ENCODE data around the gene SAMD11.

SAMD11 gene

GRCh38 chr1:914131-914890 is 9.4 kb upstream of the SAMD11 start:
- H3K4me1 ChIP-seq: peaks cover 25 to 94% (median 71%) of the 10 kb centered on the region in 10 experiments
- H3K36me3 ChIP-seq: no peaks in the 10 kb centered on the region
- H3K27ac ChIP-seq: no peak overlapping the region
- H3K4me3 ChIP-seq: no peak overlapping the region
- H3K4me2 ChIP-seq: peak overlapping the region in 9 of 11 experiments; percentile 72 to 97 (median 90); a peak in 17 of 22 replicates
- TF ChIP-seq Cebpa-rat (IDR thresholded peaks at IDR 0.05): no peak
- H3K27me3 ChIP-seq: peaks cover 0 to 94% (median 0%) of the 10 kb centered on the region in 11 experiments; a peak in 9 of 22 replicates
- H3K9me3 ChIP-seq (replicated peaks in 1 of 11): no peaks in the 10 kb centered on the region
- H4K20me1 ChIP-seq: peaks cover 0 to 82% (median 23%) of the 10 kb centered on the region in 11 experiments; a peak in 15 of 22 replicates
- H3K9ac ChIP-seq: no peak overlapping the region; a peak in 1 of 22 replicates

- H3K4me1 ChIP-seq: peaks cover 25 to 97% (median 77%) of the 10 kb centered on the region in 10 experiments
- H3K9me3 ChIP-seq (replicated peaks in 1 of 11): no peaks in the 10 kb centered on the region
- no peak for TF ChIP-seq Cebpa-rat (IDR thresholded peaks at IDR 0.05)
- H3K4me2 ChIP-seq: peak overlapping the region in 8 of 11 experiments; percentile 23 to 97 (median 90); a peak in 14 of 22 replicates
- peaks cover 0 to 87% (median 28%) of the 10 kb centered on the region in 11 experiments; a peak in 15 of 22 replicates for H4K20me1 ChIP-seq
- no peaks in the 10 kb centered on the region for H3K36me3 ChIP-seq
- no peak overlapping the region for H3K9ac ChIP-seq
- no peak overlapping the region for H3K27ac ChIP-seq
- H3K27me3 ChIP-seq: peaks cover 0 to 99% (median 0%) of the 10 kb centered on the region in 11 experiments; a peak in 9 of 22 replicates
- H3K4me3 ChIP-seq: no peak overlapping the region
Measured at GRCh38 chr1:914891-915280, 8.8 kb upstream of the SAMD11 start.

GRCh38 chr1:915295-916172 is 8.2 kb upstream of the SAMD11 start:
- Histone ChIP-seq H3K4me1 (peaks cover 23 to 98% (median 77%) of the 10 kb centered on the region in 10 experiments), H3K36me3 (no peaks in the 10 kb centered on the region), H3K9ac (no peak overlapping the region), H3K4me2 (peak overlapping the region in 7 of 11 experiments; percentile 23 to 97 (median 89); a peak in 13 of 22 replicates), H3K9me3 (replicated peaks in 1 of 11) (no peaks in the 10 kb centered on the region), H3K4me3 (no peak overlapping the region), H3K27ac (no peak overlapping the region), H3K27me3 (peaks cover 0 to 100% (median 0%) of the 10 kb centered on the region in 11 experiments; a peak in 9 of 22 replicates), H4K20me1 (peaks cover 0 to 91% (median 28%) of the 10 kb centered on the region in 11 experiments; a peak in 15 of 22 replicates)
- TF ChIP-seq Cebpa-rat (IDR thresholded peaks at IDR 0.05): no peak

GRCh38 chr1:916173-917075 is 7.3 kb upstream of the SAMD11 start:
- no peak overlapping the region for H3K9ac ChIP-seq
- H3K4me3 ChIP-seq: no peak overlapping the region
- no peak overlapping the region for H3K27ac ChIP-seq
- H3K4me1 ChIP-seq: peaks cover 23 to 98% (median 77%) of the 10 kb centered on the region in 10 experiments
- peaks cover 0 to 100% (median under 1%) of the 10 kb centered on the region in 11 experiments; a peak in 11 of 22 replicates for H3K27me3 ChIP-seq
- H3K36me3 ChIP-seq: no peaks in the 10 kb centered on the region
- H4K20me1 ChIP-seq: peaks cover 0 to 91% (median 24%) of the 10 kb centered on the region in 11 experiments; a peak in 14 of 22 replicates
- TF ChIP-seq Cebpa-rat (IDR thresholded peaks at IDR 0.05): no peak
- H3K4me2 ChIP-seq: peak overlapping the region in 6 of 11 experiments; percentile 3 to 100 (median 54); a peak in 6 of 22 replicates
- H3K9me3 ChIP-seq (replicated peaks in 1 of 11): no peaks in the 10 kb centered on the region

GRCh38 chr1:917076-917459 is 6.7 kb upstream of the SAMD11 start:
- Histone ChIP-seq H3K4me3 (no peak overlapping the region), H3K4me1 (peaks cover 29 to 98% (median 77%) of the 10 kb centered on the region in 10 experiments), H3K36me3 (no peaks in the 10 kb centered on the region), H3K27ac (no peak overlapping the region), H3K27me3 (peaks cover 4 to 100% (median 7%) of the 10 kb centered on the region in 11 experiments; a peak in 21 of 22 replicates), H4K20me1 (peaks cover 0 to 91% (median 26%) of the 10 kb centered on the region in 11 experiments; a peak in 15 of 22 replicates), H3K9me3 (replicated peaks in 1 of 11) (no peaks in the 10 kb centered on the region), H3K9ac (no peak overlapping the region), H3K4me2 (peak overlapping the region in 5 of 11 experiments; percentile 3 to 100 (median 16); a peak in 4 of 22 replicates)
- TF ChIP-seq Cebpa-rat (IDR thresholded peaks at IDR 0.05): no peak

GRCh38 chr1:917466-918091 is 6.1 kb upstream of the SAMD11 start:
- peaks cover 9 to 100% (median 12%) of the 10 kb centered on the region in 11 experiments for H3K27me3 ChIP-seq
- no peaks in the 10 kb centered on the region for H3K9me3 ChIP-seq (replicated peaks in 1 of 11)

GRCh38 chr1:918353-918752 is 5.4 kb upstream of the SAMD11 start:
- peak overlapping the region in 5 of 11 experiments; percentile 99 to 100 (median 99); a peak in 10 of 22 replicates for H3K4me2 ChIP-seq
- H3K9me3 ChIP-seq (replicated peaks in 1 of 11): no peaks in the 10 kb centered on the region
- no peak for TF ChIP-seq Cebpa-rat (IDR thresholded peaks at IDR 0.05)
- H3K36me3 ChIP-seq: no peaks in the 10 kb centered on the region
- H3K27ac ChIP-seq: no peak overlapping the region
- peaks cover 0 to 92% (median 34%) of the 10 kb centered on the region in 11 experiments; a peak in 17 of 22 replicates for H4K20me1 ChIP-seq
- H3K27me3 ChIP-seq: peaks cover 17 to 100% (median 20%) of the 10 kb centered on the region in 11 experiments
- H3K9ac ChIP-seq: no peak overlapping the region
- no peak overlapping the region for H3K4me3 ChIP-seq
- peaks cover 32 to 98% (median 77%) of the 10 kb centered on the region in 10 experiments for H3K4me1 ChIP-seq

More at GRCh38 chr1:917466-918091, 6.1 kb upstream of the SAMD11 start:
- Histone ChIP-seq H3K4me2 (peak overlapping the region in 5 of 11 experiments; percentile 3 to 100 (median 99); a peak in 6 of 22 replicates), H3K27ac (no peak overlapping the region), H3K4me3 (no peak overlapping the region), H3K36me3 (no peaks in the 10 kb centered on the region), H3K9ac (no peak overlapping the region), H4K20me1 (peaks cover 0 to 91% (median 26%) of the 10 kb centered on the region in 11 experiments; a peak in 14 of 22 replicates), H3K4me1 (peaks cover 32 to 98% (median 77%) of the 10 kb centered on the region in 10 experiments)
- no peak for TF ChIP-seq Cebpa-rat (IDR thresholded peaks at IDR 0.05)
